Nephron (organoid): Measurements from ENCODE around the gene C5.

Experiments used
- H3K27ac Mint-ChIP-seq, 3 experiments: 2 replicates each; pipeline ENCODE4 v1.8.0; 2020; ENCODE audit warnings: mixed read lengths in 3 of 3, mild to moderate bottlenecking in 2 of 3, moderate library complexity in 1 of 3
- H3K27me3 Mint-ChIP-seq: 2 replicates; pipeline ENCODE4 v1.8.0; 2021; ENCODE audit warnings: low read depth, mild to moderate bottlenecking, moderate library complexity, mixed read lengths
- H3K36me3 Mint-ChIP-seq: 2 replicates; pipeline ENCODE4 v1.8.0; 2020; ENCODE audit warnings: low read depth, mixed read lengths
- H3K4me1 Mint-ChIP-seq: 2 replicates; pipeline ENCODE4 v1.8.0; 2020; ENCODE audit warnings: mixed read lengths
- H3K4me3 Mint-ChIP-seq, 3 experiments: 2 replicates each; pipeline ENCODE4 v1.8.0; 2020; ENCODE audit warnings: mild to moderate bottlenecking in 3 of 3, mixed read lengths in 3 of 3, moderate library complexity in 2 of 3
- H3K9me3 Mint-ChIP-seq: 2 replicates; pipeline ENCODE4 v1.8.0; 2020; ENCODE audit warnings: mixed read lengths
- CTCF ChIP-seq, 3 experiments: fragments of 200-600 bp; sonication (generic); IDR thresholded peaks; one replicate each; pipeline ENCODE4 v1.5.0; 2021; ENCODE audit warnings: antibody characterized with exemption in 3 of 3; ENCODE audit not compliant: unreplicated experiment in 3 of 3

Gene C5

GRCh38 chr9:121057821-121058220 is 7.7 kb upstream of the C5 start:
- Mint-ChIP-seq H3K9me3 (peaks cover 6% of the 10 kb centered on the region), H3K27me3 (no peaks in the 10 kb centered on the region), H3K4me1 (peaks cover 12% of the 10 kb centered on the region), H3K36me3 (peaks cover 6% of the 10 kb centered on the region), H3K4me3 (no peak overlapping the region), H3K27ac (no peak overlapping the region)
- TF ChIP-seq CTCF (IDR thresholded peaks at IDR 0.05; ENCODE audit: unreplicated experiment in 3 of 3): no peak

- Mint-ChIP-seq H3K27me3 (no peaks in the 10 kb centered on the region), H3K36me3 (peaks cover 6% of the 10 kb centered on the region), H3K27ac (no peak overlapping the region), H3K4me1 (peaks cover 6% of the 10 kb centered on the region), H3K9me3 (peaks cover 6% of the 10 kb centered on the region), H3K4me3 (no peak overlapping the region)
- TF ChIP-seq CTCF (IDR thresholded peaks at IDR 0.05; ENCODE audit: unreplicated experiment in 3 of 3): no peak
These were observed 5.6 kb upstream of the C5 start for GRCh38 chr9:121055642-121056143.

- H3K36me3 Mint-ChIP-seq: peaks cover 6% of the 10 kb centered on the region
- TF ChIP-seq CTCF (IDR thresholded peaks at IDR 0.05; ENCODE audit: unreplicated experiment in 3 of 3): no peak
- peak overlapping the region in 1 of 3 experiments; percentile 35 for H3K27ac Mint-ChIP-seq
- no peaks in the 10 kb centered on the region for H3K4me1 Mint-ChIP-seq
- H3K27me3 Mint-ChIP-seq: no peaks in the 10 kb centered on the region
- H3K9me3 Mint-ChIP-seq: peaks cover 6% of the 10 kb centered on the region
- H3K4me3 Mint-ChIP-seq: no peak overlapping the region
These were observed 3.5 kb upstream of the C5 start for GRCh38 chr9:121053544-121053943.

- Mint-ChIP-seq H3K4me1 (no peaks in the 10 kb centered on the region), H3K4me3 (no peak overlapping the region), H3K9me3 (no peaks in the 10 kb centered on the region), H3K27me3 (no peaks in the 10 kb centered on the region), H3K27ac (no peak overlapping the region), H3K36me3 (no peaks in the 10 kb centered on the region)
- no peak for TF ChIP-seq CTCF (IDR thresholded peaks at IDR 0.05; ENCODE audit: unreplicated experiment in 3 of 3)
These were observed 1.5 kb downstream of the C5 start for GRCh38 chr9:121048618-121049017.

GRCh38 chr9:121048175-121048574 is 1.9 kb downstream of the C5 start:
- no peak for TF ChIP-seq CTCF (IDR thresholded peaks at IDR 0.05; ENCODE audit: unreplicated experiment in 3 of 3)
- no peaks in the 10 kb centered on the region for H3K27me3 Mint-ChIP-seq
- no peaks in the 10 kb centered on the region for H3K36me3 Mint-ChIP-seq
- H3K27ac Mint-ChIP-seq: no peak overlapping the region
- H3K4me1 Mint-ChIP-seq: no peaks in the 10 kb centered on the region
- H3K4me3 Mint-ChIP-seq: no peak overlapping the region
- H3K9me3 Mint-ChIP-seq: no peaks in the 10 kb centered on the region

GRCh38 chr9:121038804-121039203 is 11.3 kb downstream of the C5 start:
- Mint-ChIP-seq H3K36me3 (no peaks in the 10 kb centered on the region), H3K27me3 (no peaks in the 10 kb centered on the region), H3K27ac (peak overlapping the region in 1 of 3 experiments; percentile 28), H3K4me3 (no peak overlapping the region), H3K4me1 (peaks cover 12% of the 10 kb centered on the region), H3K9me3 (no peaks in the 10 kb centered on the region)
- TF ChIP-seq CTCF (IDR thresholded peaks at IDR 0.05; ENCODE audit: unreplicated experiment in 3 of 3): no peak
